COLO829 (cell line): ENCODE measurements around the gene INSYN2A.

Source experiments
- DNase-seq: peaks from one replicate; pipeline ENCODE4 v3.0.0; 2012; ENCODE audit warnings: low spot score

The INSYN2A gene

DNA sequence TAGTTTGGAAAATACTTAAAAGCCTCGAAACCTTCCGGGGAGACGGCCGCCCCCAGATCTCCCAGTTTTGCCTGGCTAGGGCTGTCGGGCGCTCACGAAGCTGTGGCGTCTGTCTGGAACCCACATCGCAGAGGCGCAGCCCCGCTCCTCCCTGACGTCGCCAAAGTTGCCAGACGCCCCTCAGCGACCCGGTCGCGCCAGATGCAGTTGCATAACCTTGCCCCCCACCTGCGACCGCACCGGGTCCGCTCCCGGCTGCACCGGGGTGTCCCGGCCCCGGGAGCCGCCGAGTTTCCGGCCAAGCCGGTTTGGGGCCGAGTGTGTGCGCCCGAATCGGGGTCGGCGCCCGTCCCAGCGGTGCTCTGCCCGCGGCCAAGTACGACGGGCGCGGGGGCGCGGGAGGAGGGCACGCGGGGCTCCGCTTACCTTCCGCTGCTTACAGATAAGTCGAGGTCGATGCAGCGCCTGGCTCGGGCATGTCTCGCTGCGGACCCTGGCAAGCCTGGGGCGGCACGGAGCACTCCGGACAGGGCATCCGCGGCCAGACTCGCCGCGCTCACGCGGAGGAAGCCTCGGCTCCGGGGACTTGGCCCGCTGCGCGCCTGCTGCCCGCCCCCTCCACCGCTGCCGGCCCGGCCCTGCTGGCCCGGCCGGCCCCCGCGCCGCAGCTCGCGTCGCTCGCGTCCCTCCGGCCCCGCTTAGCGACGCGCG, 665 bp downstream of the INSYN2A start:
- DNase-seq, result no peak

GRCh38 chr10:127195041-127195506, 1.3 kb downstream of the INSYN2A start:
- no peak for DNase-seq

- DNase-seq, result no peak
These were observed 1.8 kb downstream of the INSYN2A start for GRCh38 chr10:127194599-127194998.

DNA sequence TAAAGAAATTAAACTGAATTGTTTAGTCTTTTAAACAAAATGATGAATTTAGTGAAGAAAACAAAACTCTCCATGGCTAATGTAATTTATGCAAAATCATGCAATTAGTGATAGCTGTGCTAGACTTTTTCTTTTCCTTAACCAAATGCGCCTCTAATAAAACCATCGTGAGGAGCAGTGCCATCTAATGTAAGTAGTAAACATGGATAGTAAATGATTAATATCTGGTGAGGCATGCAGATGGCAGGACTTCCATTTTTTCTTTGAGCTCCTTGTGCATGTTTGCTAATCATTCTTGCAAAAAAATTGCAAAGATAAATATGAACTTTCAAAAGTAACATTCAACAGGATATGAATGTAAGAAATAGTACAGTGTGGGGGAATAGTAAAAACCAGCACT, 2.3 kb downstream of the INSYN2A start:
- no peak for DNase-seq

DNA sequence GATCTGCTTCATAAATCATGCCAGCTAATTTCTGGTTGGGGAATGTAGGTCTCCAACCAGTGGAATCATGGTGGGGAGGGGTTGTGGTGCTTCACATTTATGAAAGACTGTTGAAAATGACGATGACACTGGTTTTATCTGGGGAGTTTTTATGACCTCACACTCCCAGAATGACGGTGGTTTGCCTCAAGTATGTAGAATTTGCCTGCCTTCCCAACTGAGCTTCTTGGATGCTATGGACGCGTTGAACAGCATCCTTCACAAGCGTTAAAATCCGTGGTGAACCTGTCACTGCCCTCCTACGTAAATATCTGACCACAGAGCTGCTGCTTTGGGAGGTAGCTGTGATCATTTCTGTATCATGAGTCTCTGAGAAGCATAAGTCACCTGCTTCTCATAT, 3.3 kb downstream of the INSYN2A start:
- no peak for DNase-seq

DNA sequence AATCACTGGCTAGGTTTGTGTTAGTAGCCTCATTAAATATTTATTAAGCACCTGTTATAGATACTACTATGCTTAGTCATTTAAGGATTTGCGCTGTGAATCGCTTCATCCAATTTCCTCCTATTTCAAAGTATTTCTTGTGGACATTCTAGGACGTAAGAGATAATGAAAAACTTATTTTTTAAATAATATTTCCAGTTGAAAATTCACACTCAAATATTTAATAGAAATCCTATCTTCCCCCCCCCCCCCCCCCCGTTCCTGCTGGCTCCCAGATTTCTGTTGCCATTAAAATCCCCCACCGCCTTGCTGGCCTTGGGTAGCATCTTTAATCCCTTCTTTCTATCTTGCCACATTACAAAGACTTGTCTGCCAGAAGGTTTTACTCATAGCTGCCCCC, 6.0 kb downstream of the INSYN2A start:
- no peak for DNase-seq

- DNase-seq, result no peak
These were observed 7.2 kb downstream of the INSYN2A start for GRCh38 chr10:127189226-127189625.

DNA sequence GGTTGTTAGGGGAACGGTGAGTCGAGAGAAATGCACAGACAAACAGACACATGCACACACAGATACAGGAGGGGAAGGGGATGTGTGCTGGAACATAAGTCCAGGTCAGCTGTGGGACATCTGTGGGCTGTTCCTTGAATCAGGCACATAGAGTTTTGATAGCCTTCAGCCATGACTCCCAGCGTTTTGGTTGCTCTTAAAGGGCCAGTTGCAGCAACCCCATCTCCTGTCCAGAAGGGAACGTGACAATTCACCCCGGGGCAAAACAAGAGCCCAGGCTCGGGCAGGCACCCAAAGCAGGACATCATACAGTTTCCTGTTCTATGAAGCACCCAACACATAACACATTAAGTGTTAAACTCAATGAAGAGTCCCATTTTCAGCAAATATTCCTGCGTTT, 9.6 kb downstream of the INSYN2A start:
- DNase-seq, result no peak

DNA sequence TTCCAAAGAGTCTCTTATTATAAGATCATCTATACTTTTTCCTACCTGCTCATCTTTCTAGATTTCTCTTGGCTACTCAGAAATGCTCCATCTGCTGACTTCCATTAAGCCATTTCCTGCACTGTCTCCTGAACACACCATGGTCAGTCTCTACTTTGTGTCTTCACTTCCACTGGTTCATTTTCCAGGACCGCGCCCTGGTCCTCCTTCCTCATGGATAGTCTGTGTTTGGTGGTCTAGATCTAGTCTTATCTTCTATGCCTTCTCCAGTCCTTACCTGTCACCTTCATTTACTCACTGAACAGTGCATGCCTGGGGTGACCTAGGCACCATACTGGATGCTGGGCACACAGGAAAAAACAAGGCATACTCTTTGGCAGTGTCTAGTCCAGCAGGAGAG, 11.8 kb downstream of the INSYN2A start:
- no peak for DNase-seq

DNA sequence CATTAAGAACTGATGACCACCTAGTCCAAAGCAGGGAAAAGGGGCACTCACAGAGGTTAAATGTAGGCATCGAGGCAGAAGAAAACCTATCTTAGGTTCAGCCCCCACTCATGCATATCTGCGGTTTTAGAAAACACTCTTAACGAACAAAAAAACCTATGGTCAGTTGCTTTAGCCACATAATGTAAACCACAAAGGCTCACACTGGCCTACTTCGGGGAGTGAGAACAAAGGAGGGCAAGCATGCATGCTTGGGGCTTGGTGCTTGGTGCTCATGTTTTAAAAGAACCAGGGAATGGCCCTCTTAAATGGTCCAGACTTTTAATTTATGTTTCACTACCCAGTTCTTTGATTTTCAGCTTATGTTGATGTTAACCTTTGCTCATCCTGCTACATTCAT, 14.2 kb downstream of the INSYN2A start:
- no peak for DNase-seq

GRCh38 chr10:127179612-127180250, 16.7 kb downstream of the INSYN2A start:
- no peak for DNase-seq

GRCh38 chr10:127176649-127177048, 19.7 kb downstream of the INSYN2A start:
- DNase-seq, result no peak

DNA sequence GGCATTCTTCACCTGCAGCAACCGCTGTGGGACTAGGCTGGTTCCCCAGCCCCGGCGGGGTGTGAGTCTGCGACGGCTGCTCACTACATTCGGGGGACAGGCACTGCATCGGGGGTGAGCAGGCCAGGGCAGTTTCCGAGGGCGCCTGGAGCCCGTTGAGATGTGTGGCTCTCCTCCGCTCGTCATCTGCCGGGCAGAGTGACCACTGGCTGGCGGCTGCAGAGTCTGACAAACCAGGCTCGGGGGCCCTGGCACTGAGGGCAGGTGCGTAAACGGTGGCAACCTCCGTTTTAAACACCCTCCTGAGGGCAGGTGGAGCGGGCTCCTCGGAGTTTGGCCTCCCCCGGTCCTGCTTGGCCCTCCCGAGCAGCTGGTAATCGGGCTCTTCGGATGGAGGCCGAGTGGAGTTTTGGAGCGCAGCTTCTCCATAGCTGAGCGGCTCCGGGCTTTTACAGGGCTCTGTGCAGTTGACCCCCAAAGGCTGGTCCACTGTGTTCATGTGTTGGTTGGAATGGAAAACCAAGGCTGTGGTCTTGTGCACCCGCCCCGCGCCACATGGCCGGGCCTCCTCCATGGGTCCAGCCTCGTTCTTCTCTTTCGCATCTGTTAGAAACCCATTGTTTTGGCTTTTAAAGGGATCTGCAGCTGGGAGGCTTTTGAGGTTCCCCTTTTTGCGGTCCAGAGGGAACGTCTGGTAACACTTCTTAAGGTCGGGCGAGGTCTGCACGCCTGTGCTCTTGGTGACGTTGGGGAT, 20.9 kb downstream of the INSYN2A start:
- no peak for DNase-seq

- no peak for DNase-seq
These were observed 21.5 kb downstream of the INSYN2A start for GRCh38 chr10:127174866-127175265.

DNA sequence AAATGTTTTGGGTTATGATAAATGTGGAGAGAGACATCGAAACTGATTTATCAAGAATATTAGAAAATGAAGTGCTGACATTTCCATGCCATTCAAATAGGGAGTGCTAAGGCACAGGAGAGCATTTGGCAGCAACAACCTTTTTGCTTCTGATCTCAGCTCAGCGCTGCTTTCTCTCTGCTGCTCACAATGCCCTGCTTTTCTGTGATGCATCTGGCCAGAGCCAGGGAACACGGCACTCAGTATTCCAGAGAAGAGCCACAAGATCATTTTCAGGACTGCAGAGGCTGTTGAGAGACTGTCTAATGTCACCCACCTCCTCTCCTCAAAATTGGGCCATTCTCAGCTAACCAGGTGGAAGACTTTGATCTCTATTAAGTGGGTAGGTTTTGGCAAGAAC, 28.1 kb downstream of the INSYN2A start:
- DNase-seq, result no peak

DNA sequence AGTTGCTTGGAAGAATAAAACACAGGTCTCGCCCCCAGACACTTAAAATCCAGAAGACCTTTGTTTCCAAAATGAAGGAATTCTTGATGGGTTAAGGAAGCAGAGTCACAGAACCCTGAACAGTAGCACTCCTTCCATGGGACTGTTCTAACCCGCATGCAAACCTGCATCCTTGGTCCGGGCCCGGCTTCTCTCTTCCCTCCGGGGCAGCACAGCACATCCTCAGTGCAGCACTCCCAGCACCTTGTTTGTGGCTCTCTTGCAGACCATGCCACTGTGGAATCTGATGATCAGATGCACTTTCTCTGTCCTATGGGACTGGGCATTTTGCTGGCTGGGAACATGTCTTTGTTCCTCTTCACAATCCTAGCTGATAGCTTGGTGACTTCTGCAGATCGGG, 33.5 kb downstream of the INSYN2A start:
- DNase-seq, result no peak

DNA sequence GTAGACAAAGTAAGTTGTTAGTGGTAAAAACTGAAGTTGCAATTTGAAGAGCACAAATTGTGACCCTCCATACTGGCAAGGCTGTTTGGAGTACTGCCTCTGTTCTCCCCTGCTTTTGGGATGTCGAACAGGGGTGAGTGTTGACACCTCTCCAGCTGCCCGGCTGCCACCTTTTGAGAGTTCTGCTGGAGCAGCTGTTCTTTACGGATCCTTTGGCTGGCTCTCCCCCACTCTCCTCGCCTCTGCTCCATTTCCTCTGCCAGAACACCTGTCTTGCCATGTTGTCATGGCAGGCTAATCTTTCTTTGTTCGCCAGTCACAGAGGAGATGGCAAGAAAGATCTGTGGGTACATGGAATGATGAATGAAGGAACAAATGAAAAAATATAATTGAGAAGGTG, 34.9 kb downstream of the INSYN2A start:
- no peak for DNase-seq

- peak; percentile 10 for DNase-seq
These were observed 36.6 kb downstream of the INSYN2A start for GRCh38 chr10:127159648-127160245.

DNA sequence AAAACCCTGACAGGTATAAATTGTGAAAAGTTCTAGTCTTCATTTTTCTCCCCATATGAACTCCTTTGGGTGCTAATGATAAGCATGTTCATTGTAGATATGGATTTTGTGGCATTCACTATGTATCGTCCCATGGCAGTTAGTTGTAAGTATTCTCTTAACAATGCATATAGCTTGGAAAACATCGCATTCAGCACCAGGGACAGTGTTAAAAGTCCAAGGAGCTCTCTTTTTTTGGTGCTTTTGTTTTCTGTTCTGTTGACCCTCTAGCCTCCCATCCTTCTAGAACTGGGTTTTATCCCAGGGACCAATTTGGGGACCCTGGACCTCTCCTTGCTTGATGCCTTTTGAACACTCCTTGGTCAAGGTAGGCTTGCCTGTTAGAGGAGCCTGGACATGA, 37.7 kb downstream of the INSYN2A start:
- DNase-seq, result no peak

- DNase-seq, result peak; percentile 50
These were observed 38.7 kb downstream of the INSYN2A start for GRCh38 chr10:127157506-127158200.

DNA sequence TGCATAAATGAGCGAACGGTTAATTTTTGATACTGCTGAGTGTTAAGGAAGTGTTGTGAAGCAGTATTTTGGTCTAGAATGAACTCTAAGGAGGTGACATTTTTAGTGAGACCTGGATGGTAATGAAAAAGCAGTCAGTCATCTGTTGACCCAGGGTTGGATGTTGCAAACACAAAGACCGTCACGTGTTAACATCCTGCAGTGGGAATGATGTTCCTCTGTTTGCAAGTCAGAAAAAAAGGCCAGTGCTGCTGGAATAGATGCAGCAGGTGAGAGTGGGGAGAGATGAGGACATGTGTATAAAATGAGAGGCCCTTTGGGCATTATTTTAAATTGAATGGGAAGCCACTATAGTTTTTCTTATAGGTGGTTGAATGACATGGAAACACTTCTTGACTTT, 39.3 kb downstream of the INSYN2A start:
- DNase-seq, result no peak
